ENCODE results near the gene LTA4H.

LTA4H gene

DNA sequence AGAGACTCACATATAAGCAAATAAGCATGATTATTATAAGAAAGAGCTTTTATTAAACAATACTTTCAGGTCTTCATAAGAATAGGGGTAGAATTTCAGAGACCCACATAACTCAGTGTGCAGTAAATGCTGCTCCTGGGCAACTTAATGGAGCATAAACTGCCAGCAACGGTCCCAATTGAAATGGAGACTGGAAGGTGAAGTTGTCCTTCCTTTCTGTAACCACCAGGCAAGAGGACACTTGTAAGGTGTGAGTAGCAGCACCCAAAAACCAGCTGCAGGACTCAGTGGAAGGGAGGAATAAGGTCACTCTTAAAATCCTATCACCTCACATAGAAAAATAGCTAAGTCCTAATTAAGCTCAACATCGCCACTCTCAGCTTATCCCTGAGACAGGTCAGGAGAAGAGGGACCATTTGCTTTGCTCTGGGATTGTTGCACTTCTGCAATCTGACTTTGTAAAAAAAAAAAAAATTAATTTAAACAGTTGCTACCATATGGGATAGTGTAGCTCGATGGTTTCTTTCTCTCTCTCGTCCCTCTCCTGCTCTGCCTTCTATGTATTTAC lies 22.7 kb upstream of the LTA4H start:
- DNase-seq (ENCODE audit: low read depth in 2 of 2) = no peak

DNA sequence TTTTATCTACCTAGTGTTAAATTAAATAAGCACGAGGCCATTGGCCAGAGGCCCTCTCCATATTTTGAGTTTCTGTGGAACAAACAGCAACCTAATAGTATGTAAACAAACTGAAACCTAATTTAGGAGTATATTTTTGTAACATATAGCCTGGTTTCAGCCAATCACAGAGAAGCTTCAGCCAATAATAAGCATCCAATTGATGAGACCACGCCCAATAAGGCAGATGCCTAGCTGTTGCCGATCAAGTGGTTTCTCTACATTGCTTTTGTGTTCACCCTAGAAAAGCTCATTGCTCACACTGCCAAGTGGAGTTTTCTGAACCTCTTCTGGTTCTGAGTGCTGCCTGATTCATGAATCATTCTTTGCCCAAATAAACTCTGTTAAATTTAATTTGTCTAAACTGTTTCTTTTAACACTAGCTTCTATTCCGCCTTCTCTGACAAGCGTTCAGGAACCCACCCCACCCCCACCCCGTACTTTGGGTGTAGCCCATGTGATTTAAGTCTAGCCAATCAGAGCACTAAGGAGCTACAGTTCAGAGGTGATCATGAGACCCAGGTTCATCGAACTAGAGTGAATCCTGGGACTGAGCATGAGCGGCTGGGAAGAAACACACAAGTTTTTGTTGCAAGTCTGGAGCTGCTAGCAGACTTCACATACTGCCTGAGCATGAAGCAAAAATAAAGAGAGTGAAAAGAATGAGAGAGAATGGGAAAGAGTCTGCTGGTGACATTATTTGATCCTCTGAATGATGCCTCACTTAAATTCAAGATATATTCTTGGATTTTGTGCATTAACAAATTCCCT lies 21.5 kb upstream of the LTA4H start:
- no peak for DNase-seq (ENCODE audit: low read depth in 2 of 2)

DNA sequence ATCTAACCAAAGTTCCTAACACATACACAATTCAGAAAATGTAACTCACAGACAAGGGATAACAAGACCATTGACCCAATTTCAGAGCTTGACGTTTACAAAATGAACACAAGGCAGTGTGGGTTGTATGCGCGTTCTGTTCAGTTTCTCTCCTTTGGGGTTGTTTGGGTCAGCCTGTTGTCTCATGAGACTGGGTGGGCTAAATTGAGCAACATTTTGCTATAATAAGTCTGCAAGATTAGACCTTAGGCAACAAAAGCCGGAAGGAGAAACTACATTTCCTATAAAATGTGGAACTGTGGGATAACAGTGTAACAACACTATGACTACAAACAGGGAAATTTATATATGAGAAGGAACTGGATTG lies 18.8 kb upstream of the LTA4H start:
- DNase-seq (ENCODE audit: low read depth in 2 of 2) = no peak

DNA sequence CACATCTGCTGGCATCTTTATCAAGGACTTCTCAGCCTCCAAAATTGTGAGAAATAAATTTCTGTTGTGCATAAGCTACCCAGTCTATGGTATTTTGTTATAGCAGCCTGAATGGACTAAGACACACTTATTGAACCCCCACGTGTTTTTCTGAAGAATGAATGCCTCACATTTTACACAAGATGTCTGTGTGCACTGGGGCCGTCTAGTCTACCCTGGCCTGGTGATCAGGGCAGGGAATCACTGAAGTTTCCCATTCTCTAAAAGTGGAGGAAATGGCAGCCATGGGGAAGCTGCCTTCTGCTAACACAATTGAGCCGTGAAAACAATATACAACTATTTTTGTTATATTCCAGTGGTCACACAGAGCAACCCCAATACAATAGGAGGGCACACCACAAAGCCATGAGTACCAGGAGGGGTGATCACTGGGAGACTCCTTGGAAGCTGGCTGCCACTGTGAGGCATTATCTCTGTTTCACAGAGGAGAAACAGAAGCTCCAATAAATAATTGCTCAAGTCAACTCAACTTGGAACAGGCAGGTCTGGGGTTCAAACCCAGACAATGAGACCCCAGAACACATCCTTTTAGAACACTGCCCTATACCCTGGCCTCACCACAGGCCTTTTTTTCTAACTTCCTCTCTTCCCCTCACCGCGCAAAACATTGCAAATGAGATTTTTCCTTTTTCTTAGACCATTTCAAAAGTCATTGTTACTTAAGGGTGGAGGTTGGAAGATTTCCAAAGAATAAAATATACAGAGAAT lies 18.3 kb upstream of the LTA4H start:
- DNase-seq (ENCODE audit: low read depth in 2 of 2) = no peak

DNA sequence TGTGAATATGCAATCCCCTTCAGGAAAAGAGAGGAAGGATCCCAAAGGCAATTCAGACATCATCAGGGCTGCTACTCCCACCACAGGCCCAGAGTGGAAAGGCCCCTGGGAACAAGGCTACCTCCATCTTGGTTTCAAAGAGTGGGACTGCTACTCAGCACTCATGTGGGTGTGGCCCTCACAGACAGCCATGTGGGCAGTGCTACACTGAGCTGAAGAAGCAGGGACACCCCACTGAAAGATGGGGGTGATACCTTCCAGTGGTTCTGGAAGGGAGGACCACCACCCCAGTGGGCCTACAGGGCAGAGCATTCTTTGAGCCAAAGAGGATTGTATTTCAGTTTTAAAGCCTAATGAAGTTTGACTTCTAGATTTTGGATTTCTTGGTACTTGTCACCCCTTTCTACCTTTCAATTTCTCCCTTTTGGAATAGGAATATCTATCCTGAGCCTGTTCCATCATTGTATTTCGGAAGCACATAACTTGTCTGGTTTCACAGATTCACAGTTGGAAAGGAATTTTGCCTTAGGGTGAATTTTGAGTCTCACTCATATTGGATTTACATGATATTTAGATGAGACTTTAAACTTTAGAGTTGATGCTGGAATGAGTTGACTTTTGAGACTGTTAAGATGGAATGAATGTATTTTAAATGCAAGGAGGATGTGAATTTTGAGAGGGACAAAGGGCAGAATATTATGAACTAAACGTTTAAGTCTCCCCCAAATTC lies 16.5 kb upstream of the LTA4H start:
- no peak for DNase-seq (ENCODE audit: low read depth in 2 of 2)

DNA sequence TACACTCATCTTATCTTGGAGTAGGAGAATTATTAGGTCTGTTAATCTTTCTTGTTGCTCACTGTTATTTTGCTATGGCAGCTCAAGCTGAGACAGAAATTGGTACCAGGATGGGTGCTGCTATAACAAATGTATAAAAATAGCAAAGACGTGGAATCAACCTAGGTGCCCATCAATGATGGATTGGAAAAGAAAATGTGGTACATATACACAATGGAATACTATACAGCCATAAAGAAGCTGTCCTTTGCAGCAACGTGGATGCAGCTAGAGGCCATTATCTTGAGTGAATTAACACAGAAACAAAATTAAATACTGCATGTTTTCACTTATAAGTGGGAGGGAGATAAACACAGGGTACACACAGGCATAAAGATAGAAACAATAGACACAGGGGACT lies 14.8 kb upstream of the LTA4H start:
- DNase-seq (ENCODE audit: low read depth in 2 of 2) = no peak

DNA sequence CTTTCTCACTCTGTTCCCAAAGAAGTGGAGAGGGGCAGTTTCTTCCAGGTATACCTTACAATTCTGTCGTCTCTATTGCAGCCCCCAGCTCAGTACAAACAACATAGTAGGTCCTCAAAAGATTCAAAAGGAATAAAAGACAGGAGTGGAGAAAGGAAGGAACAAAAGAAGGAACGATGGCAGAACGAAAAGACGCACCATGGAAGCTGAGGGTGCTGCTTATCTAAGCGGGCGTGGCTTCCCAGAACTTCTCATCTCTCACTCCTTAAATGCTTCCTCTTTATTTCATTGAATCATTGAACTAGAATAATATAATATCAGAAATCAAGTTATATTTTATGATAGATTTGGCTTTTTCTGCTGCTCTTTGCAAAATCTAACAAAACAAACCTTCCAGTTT lies 13.7 kb upstream of the LTA4H start:
- no peak for DNase-seq (ENCODE audit: low read depth in 2 of 2)

DNA sequence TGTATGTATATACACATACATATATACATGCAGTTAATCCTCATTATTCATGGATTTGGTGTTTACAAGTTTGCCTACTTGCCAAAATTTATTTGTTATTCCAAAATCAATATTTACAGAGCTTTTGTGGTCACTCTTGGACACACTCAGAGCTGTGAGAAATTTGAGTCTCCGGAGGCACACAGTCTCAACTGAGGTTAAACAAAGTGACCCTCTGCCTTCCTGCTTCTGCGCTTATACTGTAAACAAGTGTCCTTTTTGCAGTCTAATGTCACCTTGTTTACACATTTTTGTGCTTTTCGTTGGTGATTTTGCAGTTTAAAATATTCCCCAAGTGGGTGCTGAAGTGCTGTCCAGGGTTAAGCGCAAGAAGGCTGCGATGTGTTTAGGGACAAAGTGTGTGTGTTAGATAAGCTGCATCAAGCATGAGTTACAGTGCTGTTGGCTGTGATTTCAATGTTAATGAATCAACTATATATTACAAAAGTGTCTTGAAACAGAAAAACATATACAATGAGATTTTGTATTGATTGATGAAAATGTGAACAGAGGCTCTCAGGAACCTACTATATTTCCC lies 13.1 kb upstream of the LTA4H start:
- no peak for DNase-seq (ENCODE audit: low read depth in 2 of 2)

DNA sequence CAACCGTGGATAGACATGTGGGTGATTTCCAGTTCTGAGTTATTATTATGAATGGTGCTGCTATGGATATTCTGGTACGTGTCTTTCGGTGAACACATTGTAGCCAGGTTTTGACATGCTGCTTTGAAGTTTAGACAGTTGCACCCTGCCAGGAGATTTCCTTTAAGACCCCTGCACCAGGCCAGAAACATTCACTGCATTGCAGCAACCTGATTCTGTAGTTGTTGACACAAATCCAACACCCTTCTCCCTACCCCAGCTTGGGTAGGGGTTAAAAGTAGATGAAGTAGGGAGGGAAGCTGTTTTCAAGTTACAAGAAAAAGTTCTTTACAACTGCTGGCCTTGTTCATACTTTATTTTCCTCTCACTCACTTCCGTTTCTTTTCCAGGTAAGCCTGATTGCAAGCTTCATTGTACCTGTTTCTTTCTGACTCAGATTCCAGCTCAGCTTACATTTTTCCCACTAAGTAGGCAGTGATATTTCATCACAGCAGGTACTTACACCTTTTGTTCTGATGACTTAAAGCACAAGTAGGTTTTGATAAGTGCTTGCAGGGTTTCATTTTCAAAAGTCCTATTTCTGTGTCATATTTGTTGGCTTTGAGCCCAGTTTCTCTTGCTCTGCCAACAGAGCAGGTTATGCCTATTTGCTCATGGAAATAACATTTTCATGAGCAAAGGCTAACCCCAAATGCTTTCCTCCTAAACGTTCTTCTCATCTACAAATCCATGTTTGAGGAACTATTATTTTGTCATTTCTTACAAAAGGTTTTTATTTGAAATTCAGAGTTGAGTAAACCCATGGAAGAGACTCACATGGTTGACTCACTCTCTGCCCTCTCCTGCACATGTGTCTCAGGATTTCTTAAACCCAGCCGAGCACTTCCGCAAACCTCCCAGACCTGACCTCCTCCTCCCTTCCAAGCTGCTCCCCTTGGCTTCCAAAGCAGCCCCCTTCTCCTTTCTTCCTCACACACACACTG lies 12.1 kb upstream of the LTA4H start:
- DNase-seq (ENCODE audit: low read depth in 2 of 2) = no peak

DNA sequence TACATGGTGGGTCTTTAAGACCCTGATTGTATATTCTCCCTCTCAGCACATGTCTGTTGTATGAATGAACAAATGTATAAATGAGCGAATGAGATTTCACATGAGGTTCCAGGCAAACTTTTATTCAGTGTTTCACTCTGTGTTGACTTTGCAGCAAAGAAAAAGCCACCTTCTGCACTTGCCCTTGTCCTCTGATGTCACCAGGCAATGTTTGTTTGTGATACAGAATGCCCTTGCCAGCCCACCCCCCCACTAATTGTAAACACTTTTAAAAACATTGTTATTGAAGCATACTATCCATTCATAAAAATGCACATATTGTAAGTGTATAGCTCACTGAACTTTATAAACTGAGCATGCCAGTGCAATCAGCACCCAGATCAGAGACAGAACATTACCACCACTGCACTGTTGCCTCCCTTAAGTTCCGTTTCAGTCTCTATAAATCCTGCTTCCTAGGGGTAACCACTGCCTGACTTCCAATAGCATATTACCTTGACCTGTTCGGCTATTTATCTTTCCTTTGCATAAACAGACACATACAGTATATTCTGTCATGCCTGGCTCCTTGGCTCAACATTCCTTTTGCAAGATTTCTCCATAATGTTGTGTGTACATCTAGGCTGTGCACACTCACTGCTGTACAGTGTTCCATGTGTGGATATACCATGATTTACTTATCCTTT lies 11.3 kb upstream of the LTA4H start:
- DNase-seq (ENCODE audit: low read depth in 2 of 2) = no peak

DNA sequence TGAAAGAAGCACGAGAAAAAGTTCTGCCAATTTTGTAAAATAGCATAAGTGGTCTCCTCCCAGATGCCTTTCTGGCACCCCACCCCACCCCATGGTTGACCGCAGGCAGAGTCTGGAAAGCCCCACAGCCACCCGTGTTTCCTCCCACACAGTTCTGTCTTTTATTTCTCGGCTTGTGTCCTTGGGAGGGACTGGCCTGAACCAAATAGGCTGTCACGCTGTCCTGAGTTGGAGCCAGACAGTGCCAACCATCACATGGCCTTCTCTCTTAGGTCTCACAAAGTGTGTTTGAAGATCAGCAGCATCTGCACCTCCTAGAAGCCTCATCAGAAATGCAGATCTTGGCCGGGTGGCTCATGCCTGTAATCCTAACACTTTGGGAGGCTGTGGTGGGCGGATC lies 10.2 kb upstream of the LTA4H start:
- DNase-seq (ENCODE audit: low read depth in 2 of 2) = no peak

DNA sequence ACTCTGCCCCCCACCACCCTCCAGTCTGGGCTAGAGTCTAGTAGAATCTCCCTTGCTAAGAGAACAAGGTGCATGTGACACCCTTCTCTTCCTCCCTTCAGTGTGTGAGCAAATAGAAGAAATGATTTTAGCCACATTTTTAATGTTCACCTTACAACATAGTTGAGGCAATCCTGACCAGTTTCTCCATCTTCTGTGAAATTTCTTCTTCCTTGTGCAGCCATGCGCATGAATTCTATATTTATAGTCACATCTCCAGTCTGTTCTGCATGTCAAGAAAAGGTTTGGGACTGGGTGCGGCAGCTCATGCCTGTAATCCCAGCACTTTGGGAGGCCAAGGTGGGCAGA lies 9.5 kb upstream of the LTA4H start:
- DNase-seq (ENCODE audit: low read depth in 2 of 2) = no peak

DNA sequence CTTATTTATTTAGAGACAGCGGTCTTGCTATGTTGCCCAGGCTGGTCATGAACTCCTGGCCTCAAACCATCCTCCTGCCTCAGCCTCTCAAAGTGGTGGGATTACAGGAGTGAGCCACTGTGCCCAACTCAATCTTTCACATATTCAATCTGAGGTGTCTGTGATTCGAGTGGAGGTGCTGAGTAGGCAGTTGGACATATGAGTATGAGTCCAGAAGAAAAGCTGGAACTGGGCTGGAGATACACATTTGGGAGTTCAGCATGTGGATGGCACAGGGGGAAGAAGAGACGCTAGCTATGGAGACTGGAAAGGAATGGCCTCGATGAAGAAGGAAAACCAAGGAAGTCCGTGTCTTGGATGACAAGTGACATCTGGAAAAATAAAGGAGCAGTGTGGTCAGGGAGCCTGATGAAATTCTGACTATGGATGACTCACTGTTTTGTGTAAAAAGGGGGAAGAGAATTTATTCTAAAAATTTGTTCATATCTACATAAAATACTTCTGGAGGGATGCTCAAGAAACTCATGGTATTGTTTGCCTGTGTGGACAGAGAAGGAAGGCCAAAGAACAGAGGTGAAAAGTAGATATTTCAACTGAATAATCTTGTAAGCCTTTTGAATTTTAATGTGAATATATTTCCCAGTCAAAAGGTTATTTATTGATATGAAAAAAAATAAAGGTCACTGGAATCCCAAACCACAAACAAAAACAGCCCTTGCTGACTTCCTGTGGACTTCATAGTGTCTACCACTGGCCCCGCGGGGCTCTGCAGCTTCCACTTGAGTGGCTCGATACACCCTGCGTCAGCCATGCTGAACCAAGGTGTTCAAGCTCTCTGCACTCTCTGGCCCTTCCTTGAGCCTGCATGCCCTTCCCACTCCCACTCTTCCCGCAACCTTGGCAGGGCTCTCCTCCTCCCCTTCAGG lies 8.9 kb upstream of the LTA4H start:
- DNase-seq (ENCODE audit: low read depth in 2 of 2) = no peak

DNA sequence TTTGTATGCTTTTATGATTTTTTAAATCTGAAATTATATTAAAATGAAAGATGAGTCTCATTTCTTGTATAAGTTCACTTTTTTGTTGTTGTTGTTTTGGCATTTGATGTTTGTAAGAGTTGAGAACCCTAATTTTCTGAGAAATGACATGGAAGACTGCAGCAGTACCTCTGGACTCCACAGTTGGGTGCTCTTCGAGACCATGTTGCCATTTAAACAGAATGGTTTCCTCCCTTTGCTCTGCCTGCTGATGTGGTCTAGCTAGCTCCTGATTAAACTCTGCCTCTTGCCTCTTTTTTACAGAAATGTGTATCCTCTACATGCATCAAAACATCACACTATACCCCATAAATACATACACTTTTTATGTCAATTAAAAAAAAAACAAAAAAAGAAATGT lies 5.8 kb upstream of the LTA4H start:
- no peak for DNase-seq (ENCODE audit: low read depth in 2 of 2)

DNA sequence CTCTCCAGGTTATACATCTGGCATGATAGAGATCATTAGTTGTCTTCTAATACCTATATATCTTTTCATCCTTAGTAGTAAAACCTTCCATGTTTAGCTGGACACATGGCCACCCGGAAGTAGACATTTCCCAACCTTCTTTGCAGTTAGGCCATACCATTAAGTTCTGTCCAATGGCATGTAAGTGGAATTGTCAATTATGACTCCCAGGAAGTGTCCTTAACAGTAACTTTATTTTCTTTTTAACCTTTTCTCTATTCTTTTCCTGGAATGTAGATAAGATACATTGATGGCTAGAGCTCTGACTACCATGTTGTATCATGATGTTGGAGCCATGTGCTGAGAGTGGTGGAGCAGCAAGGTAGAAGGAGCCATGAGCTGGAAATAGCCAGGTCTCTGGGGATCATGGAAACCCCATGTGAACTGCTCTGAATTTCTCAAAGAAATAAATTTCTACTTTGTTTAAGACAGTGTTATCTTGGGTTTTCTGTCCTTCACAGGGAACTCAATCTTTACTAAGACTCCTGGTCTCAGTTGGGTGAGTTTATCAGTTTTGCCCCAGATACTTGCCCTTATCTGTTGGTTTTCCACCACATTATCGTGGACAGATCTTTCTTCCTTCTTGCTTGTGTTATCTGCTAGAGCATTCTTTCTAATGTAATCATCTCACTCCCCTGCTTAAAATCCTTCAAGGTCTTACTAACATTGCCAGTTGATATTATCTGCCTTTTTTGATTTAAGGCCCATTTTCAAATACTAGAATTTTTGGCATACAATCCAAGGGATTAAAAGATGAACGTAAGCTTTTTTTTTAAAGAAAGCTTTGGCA lies 5.1 kb upstream of the LTA4H start:
- no peak for DNase-seq (ENCODE audit: low read depth in 2 of 2)

DNA sequence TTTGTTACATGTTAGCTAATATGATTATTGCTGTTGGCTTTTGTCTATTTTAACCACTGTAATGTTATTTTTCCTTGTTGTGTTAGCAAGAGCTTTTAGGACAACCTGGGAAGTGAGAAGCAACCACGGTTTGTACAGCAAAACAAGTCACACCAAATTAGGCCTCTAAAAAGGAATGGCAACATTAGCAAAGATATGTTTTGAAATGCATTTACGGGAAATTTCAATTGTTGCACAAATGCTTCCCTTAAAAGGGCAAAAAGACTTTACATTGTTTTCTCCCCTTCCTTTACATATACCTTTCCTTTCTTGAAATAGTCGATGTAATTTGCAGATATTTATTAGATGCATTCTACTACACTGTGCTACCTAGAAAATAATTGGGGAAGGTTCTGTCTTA lies 4.1 kb upstream of the LTA4H start:
- DNase-seq (ENCODE audit: low read depth in 2 of 2) = no peak

DNA sequence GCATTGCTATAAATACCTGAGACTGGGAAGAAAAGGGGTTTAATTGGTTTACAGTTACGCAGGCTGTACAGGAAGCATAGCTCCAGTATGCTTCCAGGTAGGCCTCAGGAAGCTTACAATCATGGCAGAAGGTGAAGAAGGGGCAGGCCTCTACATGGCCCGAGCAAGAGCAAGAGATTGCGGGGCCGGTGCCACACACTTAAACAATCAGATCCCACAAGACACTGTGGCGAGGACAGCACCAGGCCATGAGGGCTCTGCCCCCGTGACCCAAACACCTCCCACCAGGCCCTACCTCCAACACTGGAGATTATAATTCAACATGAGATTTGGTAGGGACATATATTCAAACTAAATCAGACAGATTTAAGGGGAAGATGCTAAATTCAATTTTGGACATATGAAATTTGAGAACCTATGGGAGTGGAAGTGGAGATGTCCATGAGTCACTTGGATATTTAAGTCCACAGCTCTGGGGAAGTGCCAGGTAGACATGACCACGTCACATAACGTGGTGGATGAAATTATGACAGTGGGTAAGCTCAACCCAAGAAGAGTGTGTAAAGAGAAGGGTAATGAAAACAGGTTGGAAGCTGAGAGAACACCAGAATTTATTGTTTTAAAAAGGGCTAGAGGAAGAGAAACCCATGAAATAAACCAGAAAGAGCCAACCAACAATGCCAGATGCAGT lies 1.5 kb upstream of the LTA4H start:
- no peak for DNase-seq (ENCODE audit: low read depth in 2 of 2)

Data from stimulated activated CD8-positive, alpha-beta memory T cell treated with anti-CD3 and anti-CD28 coated beads, Interleukin-15, amount 100 ng/mL, for 4 hours (primary cell).